Measurements from ENCODE around the gene ARPC5.

- no peak for TF ChIP-seq ZNF302 (CRISPR knock-in tag; IDR thresholded peaks at IDR 0.05)
- no peak for TF ChIP-seq HDAC2 (IDR thresholded peaks at IDR 0.05)
- TF ChIP-seq, protein P1, sequence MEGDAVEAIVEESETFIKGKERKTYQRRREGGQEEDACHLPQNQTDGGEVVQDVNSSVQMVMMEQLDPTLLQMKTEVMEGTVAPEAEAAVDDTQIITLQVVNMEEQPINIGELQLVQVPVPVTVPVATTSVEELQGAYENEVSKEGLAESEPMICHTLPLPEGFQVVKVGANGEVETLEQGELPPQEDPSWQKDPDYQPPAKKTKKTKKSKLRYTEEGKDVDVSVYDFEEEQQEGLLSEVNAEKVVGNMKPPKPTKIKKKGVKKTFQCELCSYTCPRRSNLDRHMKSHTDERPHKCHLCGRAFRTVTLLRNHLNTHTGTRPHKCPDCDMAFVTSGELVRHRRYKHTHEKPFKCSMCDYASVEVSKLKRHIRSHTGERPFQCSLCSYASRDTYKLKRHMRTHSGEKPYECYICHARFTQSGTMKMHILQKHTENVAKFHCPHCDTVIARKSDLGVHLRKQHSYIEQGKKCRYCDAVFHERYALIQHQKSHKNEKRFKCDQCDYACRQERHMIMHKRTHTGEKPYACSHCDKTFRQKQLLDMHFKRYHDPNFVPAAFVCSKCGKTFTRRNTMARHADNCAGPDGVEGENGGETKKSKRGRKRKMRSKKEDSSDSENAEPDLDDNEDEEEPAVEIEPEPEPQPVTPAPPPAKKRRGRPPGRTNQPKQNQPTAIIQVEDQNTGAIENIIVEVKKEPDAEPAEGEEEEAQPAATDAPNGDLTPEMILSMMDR (IDR thresholded peaks at IDR 0.05), result no peak
- no peak for TF ChIP-seq HEYL (CRISPR knock-in tag; IDR thresholded peaks at IDR 0.05)
- no peak for TF ChIP-seq POLR2A (IDR thresholded peaks at IDR 0.05; ENCODE audit: low read length)
- no peak for TF ChIP-seq MAX (IDR thresholded peaks at IDR 0.05)
- TF ChIP-seq MAFK (IDR thresholded peaks at IDR 0.05; ENCODE audit: partially characterized antibody), result no peak
- no peak for TF ChIP-seq E2F6 (IDR thresholded peaks at IDR 0.05; ENCODE audit: borderline replicate concordance, low read depth)
- no peak for TF ChIP-seq RAD21 (conservative IDR thresholded peaks at IDR 0.05 in 1 of 2, IDR thresholded peaks at IDR 0.05 in 1 of 2)
- TF ChIP-seq REST (IDR thresholded peaks at IDR 0.05), result no peak
- TF ChIP-seq EHMT2 (IDR thresholded peaks at IDR 0.05; ENCODE audit: low read depth), result no peak
Measured at GRCh38 chr1:183602510-183602909, 33.1 kb downstream of the ARPC5 start.

All from A549 (cell line).